Right lobe of liver (tissue), 6 donors: ENCODE results near the gene GOSR2. TPM values are rescaled to one million over a fixed set of nuclear protein-coding genes. Genes with fewer than 3 reads are reported as not detected.
"Not testable (repeated sequence)": the region's sequence is repeated elsewhere in the genome, so short reads cannot be mapped to it uniquely, and the experiment has no call there.

Source experiments
- ATAC-seq, 4 donors: fragments of 200-7000 bp; cut with Tn5 transposase; one replicate each; pipeline ENCODE4 v1.9.1; 2020; ENCODE audit warnings: mild to moderate bottlenecking in 4 of 4, moderate library complexity in 4 of 4
- DNase-seq, 3 donors: peaks; one replicate each; pipeline ENCODE4 v3.0.0-alpha.2; 2020
- H3K27ac ChIP-seq, 3 donors: fragments of 200-600 bp; one replicate each; pipeline ENCODE4 v1.8.0; 2022
- H3K27me3 ChIP-seq, 2 donors: fragments of 200-600 bp; one replicate each; pipeline ENCODE4 v1.8.0; 2022
- H3K36me3 ChIP-seq, 4 donors: fragments of 200-600 bp; sonication (generic) in 1 of 4; one replicate each; pipeline versions ENCODE4 v1.5.1 to v1.8.0; 2017 to 2022; ENCODE audit warnings: control low read depth in 1 of 4
- H3K4me1 ChIP-seq, 4 donors: fragments of 200-600 bp; sonication (generic) in 1 of 4; one replicate each; pipeline versions ENCODE4 v1.5.1 to v1.8.0; 2017 to 2022; ENCODE audit warnings: control low read depth in 1 of 4
- H3K4me3 ChIP-seq, 3 donors: fragments of 200-600 bp; one replicate each; pipeline ENCODE4 v1.8.0; 2022
- H3K9me3 ChIP-seq, 4 donors: fragments of 200-600 bp; sonication (generic) in 1 of 4; one replicate each; pipeline versions ENCODE4 v1.5.1 to v1.8.0; 2017 to 2022; ENCODE audit warnings: control low read depth in 1 of 4
- POLR2A ChIP-seq: fragments of 450-650 bp; IDR thresholded peaks from one replicate; pipeline ENCODE4 v1.6.1; 2017; ENCODE audit warnings: antibody characterized with exemption, mild to moderate bottlenecking
- WGBS: methylation state at CpG from one replicate; pipeline ENCODE4 v1.1.6; 2018; ENCODE audit warnings: low coverage, low lambda C conversion rate; ENCODE audit not compliant: insufficient coverage; ENCODE audit errors: missing lambda C conversion rate; 5-methylcytosine and 5-hydroxymethylcytosine counted together
- intact Hi-C, 2 donors: fragments of 100-400 bp; cut with DNase I; formaldehyde crosslinking; loops; one replicate each; pipeline versions ENCODE4 v1.11.2 to v1.14.1; 2022
- total RNA-seq, 6 experiments: library from RNA; depleted of rRNA in 2 of 6; stranded (reverse); fragments of >200 nt in 2 of 6; fragmentation: NEBNext Ultra II Directional in 3 of 6; extraction: Animal tissue kit (Norgen Biotek cat#: 25700) in 3 of 6; gene quantifications; one replicate each; pipeline versions ENCODE4 v1.1.0 to v1.2.4, GENCODE V29; 2016 to 2023
- TF ChIP-seq, protein P1 (sequence below), 4 donors: fragments of 200-600 bp in 3 of 4; fragments of 450-650 bp in 1 of 4; IDR thresholded peaks; one replicate each; pipeline versions ENCODE4 v1.5.1 to v1.8.0; 2016 to 2022; ENCODE audit warnings: antibody characterized with exemption in 4 of 4, mild to moderate bottlenecking in 2 of 4
- donor health status: DM: no; HTN: yes; CAD: no.
- donor health status: DM: no; HTN: no; CAD: no.
- donor health status: DM: no; HTN: no; CAD: no.
- donor health status: DM: no; HTN: yes; CAD: no.
- donor health status: DM: no; HTN: yes; CAD: no.

Gene GOSR2
- total RNA-seq, 6 experiments from 2014 or later, result 22.9 to 44.1 (median 33.3) TPM

- Histone ChIP-seq H3K9me3 (no peaks in the 10 kb centered on the region), H3K4me1 (no peaks in the 10 kb centered on the region), H3K4me3 (no peak overlapping the region), H3K36me3 (no peaks in the 10 kb centered on the region), H3K27me3 (no peaks in the 10 kb centered on the region), H3K27ac (no peak overlapping the region)
- intact Hi-C loops, result no loop called here
- ATAC-seq, result no peak
- WGBS, result 79% methylated on average over 2 of the region's 2 CpGs
- DNase-seq, result no peak
- no peak for TF ChIP-seq POLR2A
- TF ChIP-seq, protein P1, sequence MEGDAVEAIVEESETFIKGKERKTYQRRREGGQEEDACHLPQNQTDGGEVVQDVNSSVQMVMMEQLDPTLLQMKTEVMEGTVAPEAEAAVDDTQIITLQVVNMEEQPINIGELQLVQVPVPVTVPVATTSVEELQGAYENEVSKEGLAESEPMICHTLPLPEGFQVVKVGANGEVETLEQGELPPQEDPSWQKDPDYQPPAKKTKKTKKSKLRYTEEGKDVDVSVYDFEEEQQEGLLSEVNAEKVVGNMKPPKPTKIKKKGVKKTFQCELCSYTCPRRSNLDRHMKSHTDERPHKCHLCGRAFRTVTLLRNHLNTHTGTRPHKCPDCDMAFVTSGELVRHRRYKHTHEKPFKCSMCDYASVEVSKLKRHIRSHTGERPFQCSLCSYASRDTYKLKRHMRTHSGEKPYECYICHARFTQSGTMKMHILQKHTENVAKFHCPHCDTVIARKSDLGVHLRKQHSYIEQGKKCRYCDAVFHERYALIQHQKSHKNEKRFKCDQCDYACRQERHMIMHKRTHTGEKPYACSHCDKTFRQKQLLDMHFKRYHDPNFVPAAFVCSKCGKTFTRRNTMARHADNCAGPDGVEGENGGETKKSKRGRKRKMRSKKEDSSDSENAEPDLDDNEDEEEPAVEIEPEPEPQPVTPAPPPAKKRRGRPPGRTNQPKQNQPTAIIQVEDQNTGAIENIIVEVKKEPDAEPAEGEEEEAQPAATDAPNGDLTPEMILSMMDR (IDR thresholded peaks at IDR 0.05), result no peak
Measured at GRCh38 chr17:46916211-46916610, 6.7 kb upstream of the GOSR2 start.

DNA sequence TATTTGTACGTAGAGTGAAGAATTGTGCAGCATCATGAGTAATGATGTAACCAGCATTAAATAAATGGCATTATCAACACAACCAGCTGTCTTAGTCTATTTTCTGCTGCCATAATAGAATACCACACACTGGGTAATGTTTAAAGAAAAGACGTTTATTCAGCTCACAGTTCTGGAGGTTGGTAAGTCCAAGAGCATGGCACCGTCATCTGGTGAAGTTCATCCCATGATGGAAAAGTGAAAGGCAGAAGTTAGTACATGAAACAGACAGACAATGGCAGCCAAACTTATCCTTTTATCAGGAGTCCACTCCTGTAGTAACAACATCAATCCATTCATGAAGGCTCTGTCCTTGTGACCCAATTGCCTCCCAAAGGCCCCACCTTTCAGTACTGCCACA, 6.3 kb upstream of the GOSR2 start:
- 82% methylated on average over 2 of the region's 3 CpGs for WGBS
- Histone ChIP-seq H3K27ac (no peak overlapping the region), H3K27me3 (no peaks in the 10 kb centered on the region), H3K9me3 (no peaks in the 10 kb centered on the region), H3K4me1 (no peaks in the 10 kb centered on the region), H3K36me3 (no peaks in the 10 kb centered on the region), H3K4me3 (no peak overlapping the region)
- no peak for TF ChIP-seq POLR2A
- TF ChIP-seq, protein P1 (IDR thresholded peaks at IDR 0.05), result no peak
- intact Hi-C loops, result no loop called here
- ATAC-seq, result no peak
- DNase-seq, result no peak

GRCh38 chr17:46917041-46917440, 5.9 kb upstream of the GOSR2 start:
- intact Hi-C loops, result no loop called here
- H3K9me3 ChIP-seq, result no peaks in the 10 kb centered on the region
- ATAC-seq (no peak), DNase-seq (no peak)
- TF ChIP-seq, protein P1 (IDR thresholded peaks at IDR 0.05), result no peak
- TF ChIP-seq POLR2A, result no peak
- no peaks in the 10 kb centered on the region for H3K27me3 ChIP-seq
- no peaks in the 10 kb centered on the region for H3K4me1 ChIP-seq
- H3K27ac ChIP-seq, result no peak overlapping the region
- no peaks in the 10 kb centered on the region for H3K36me3 ChIP-seq
- no peak overlapping the region for H3K4me3 ChIP-seq

DNA sequence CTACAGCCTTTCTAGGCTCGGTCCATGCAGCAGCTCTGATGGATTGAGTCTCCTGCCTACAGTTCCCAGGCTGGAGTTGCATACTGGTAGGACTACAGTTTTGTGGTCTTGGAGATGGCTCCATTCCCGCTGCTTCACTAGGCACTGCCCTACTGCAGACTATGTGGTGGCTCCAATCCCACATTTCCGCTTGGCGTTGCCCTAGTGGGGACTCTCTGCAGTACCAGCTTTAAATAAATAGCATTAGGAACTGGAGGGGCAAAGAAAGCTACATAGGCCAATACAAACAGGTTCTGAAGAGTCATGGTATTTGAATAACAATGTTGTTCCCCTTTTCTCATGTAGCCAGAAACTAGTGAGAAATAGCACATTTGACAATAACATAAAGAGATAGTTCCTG, 5.4 kb upstream of the GOSR2 start:
- H3K9me3 ChIP-seq, result no peaks in the 10 kb centered on the region
- intact Hi-C loops, result no loop called here
- no peak overlapping the region for H3K27ac ChIP-seq
- no peaks in the 10 kb centered on the region for H3K36me3 ChIP-seq
- no peaks in the 10 kb centered on the region for H3K4me1 ChIP-seq
- no peak overlapping the region for H3K4me3 ChIP-seq
- DNase-seq (no peak), ATAC-seq (no peak)
- H3K27me3 ChIP-seq, result no peaks in the 10 kb centered on the region
- 92% methylated on average over 2 of the region's 4 CpGs for WGBS
- TF ChIP-seq, protein P1 (IDR thresholded peaks at IDR 0.05), result no peak
- no peak for TF ChIP-seq POLR2A

DNA sequence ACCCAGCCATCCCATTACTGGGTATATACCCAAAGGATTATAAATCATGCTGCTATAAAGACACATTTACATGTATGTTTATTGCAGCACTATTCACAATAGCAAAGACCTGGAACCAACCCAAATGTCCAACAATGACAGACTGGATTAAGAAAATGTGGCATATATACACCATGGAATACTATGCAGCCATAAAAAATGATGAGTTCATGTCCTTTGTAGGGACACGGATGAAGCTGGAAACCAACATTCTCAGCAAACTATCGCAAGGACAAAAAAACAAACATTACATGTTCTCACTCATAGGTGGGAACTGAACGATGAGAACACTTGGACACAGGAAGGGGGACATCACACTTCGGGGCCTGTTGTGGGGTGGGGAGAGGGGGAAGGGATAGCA, 998 bp upstream of the GOSR2 start:
- intact Hi-C loops, ATAC-seq, H3K36me3 ChIP-seq, H3K27me3 ChIP-seq, H3K27ac ChIP-seq, DNase-seq, H3K9me3 ChIP-seq: not testable (repeated sequence)
- H3K4me1 ChIP-seq, result peaks cover 0 to 29% (median 12%) of the 10 kb centered on the region in 4 donors
- 40% methylated on average over 3 of the region's 4 CpGs for WGBS
- H3K4me3 ChIP-seq, result peak overlapping the region in 2 of 3 donors; percentile 87 to 96
